ENCODE results near the gene OR5J2.

DNA sequence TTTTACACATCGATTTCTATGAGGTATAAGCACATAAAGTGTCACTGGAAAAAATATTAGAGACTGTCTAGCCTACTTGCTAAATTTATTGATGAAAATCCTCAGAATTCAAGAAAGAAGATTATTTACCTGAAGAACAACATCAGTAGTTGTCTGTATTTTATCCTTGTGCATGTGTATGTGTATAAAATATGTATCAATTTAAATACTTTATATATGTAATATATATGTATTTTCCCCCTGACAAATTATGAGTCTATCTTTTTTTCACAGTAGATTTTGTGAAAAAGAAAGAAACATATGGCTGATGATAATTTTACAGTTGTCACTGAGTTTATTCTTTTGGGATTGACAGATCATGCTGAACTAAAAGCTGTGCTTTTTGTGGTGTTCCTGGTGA lies at the start of gene OR5J2:
- TF ChIP-seq, protein P1, sequence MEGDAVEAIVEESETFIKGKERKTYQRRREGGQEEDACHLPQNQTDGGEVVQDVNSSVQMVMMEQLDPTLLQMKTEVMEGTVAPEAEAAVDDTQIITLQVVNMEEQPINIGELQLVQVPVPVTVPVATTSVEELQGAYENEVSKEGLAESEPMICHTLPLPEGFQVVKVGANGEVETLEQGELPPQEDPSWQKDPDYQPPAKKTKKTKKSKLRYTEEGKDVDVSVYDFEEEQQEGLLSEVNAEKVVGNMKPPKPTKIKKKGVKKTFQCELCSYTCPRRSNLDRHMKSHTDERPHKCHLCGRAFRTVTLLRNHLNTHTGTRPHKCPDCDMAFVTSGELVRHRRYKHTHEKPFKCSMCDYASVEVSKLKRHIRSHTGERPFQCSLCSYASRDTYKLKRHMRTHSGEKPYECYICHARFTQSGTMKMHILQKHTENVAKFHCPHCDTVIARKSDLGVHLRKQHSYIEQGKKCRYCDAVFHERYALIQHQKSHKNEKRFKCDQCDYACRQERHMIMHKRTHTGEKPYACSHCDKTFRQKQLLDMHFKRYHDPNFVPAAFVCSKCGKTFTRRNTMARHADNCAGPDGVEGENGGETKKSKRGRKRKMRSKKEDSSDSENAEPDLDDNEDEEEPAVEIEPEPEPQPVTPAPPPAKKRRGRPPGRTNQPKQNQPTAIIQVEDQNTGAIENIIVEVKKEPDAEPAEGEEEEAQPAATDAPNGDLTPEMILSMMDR (CRISPR knock-in tag; IDR thresholded peaks at IDR 0.05), result no peak
- TF ChIP-seq ZNF569 (CRISPR knock-in tag; IDR thresholded peaks at IDR 0.05; ENCODE audit: borderline replicate concordance) (no peak), POLR2AphosphoS5 (IDR thresholded peaks at IDR 0.05; ENCODE audit: low read depth, low read length) (no peak), FOXK2 (IDR thresholded peaks at IDR 0.05) (no peak)

All from HepG2 (cell line).